Measurements from ENCODE around the gene SRGAP2C. TPM values are rescaled to one million over a fixed set of nuclear protein-coding genes. Genes with fewer than 3 reads are reported as not detected.
A peak's percentile ranks its signal among the peaks of the same experiment; 100 is the strongest.
"Not testable (repeated sequence)": the region's sequence is repeated elsewhere in the genome, so short reads cannot be mapped to it uniquely, and the experiment has no call there.

The SRGAP2C gene
- polyA plus RNA-seq, 10 donors, result 15.3 to 26.8 (median 22.6) TPM

DNA sequence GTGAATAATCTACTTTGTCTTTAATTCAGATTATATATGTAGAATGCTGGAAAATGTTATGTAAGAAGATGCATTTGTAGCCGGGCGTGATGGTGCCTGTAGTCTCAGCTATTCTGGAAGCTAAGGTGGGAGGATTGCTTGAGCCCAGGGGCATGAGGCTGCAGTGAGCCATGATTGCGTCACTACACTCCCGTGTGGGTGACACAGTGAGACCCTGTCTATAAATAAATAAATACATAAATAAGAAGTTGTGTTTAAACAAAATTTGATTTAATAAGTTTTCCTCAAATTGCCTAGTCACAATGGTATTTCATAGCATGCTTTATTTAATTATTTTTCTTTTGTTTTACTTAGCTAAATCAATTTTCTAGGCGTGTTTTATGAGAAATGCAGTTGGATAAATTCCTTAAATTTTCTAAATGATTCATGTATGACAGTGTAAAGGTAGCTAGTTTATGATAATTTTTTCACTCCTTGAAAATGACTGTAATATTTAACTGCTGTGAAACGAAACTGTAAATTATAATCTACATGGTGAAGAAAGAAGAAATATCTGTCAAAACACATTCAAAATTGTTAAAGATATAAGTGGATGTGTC lies 232.6 kb downstream of the SRGAP2C start:
- no peak for DNase-seq

DNA sequence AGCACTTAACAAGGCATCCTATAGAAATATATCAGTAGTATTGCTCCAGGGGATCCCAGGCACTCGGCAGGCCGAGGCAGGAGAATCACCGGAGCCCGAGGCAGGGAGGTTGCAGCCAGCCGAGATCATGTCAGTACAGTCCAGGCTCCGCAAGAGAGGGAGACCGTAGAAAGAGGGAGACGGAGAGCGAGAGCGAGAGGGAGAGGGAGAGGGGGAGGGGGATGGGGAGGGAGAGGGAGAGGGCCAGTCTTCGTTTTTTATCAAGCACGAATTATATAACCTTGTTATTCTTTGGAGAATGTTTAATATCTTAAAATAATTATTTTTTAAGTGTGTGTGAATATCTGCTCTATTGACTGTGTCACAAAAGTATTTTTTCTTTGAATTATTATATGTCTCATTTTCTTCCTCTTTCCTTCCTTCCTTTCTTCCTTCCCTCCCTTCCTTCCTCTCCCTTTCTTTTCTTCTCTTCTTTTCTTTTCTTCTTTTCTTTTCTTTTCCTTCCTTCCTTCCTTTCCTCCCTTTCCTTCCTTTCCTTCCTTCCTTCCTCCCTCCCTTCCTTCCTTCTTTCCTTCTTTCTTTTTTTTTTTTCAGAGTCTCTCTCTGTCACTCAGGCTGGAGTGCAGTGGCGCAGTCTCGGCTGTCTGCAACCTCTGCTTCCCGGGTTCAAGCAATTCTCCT lies 233.7 kb downstream of the SRGAP2C start:
- DNase-seq, result no peak

DNA sequence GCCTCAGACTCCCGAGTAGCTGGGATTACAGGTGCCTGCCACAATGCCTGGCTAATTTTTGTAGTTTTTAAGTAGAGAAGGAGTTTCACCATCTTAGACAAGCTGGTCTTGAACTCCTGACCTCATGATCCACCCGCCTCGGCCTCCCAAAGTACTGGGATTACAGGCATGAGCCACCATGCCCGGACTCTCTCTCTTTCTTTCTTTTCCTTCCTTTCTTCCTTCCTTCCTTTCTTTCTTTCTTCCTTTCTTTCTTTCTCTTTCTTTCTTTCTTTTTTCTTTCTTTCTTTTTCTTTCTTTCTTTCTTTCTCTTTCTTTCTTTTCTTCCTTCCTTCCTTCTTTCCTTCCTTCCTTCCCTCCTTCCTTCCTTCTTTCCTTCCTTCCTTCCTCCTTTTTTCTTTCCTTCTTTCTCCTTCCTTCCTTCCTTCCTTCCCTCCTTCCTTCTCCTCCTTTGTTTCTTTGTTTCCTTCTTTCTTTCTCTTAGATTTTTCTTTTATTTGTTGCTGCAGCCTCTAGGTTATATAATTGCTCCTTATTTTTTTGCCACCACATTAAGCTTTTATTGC lies 234.4 kb downstream of the SRGAP2C start:
- not testable (repeated sequence) for DNase-seq

DNA sequence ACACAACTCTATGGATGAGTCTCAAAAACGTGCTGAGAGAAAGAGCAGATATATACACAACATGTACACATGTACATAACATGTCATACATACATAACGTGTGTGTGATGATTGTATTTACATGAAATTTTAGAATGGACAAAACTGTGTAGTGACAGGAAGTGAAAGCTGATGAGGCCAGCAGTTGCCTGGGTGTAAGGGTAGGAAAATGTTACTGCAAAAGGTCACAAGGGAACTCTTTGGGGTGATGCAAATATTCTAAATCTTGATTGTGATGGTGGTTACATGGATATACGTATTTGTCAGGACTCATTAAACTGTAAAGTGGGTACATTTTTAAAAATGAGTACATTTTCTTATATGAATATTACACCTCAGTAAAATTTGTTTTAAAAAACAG lies 236.7 kb downstream of the SRGAP2C start:
- not testable (repeated sequence) for DNase-seq

DNA sequence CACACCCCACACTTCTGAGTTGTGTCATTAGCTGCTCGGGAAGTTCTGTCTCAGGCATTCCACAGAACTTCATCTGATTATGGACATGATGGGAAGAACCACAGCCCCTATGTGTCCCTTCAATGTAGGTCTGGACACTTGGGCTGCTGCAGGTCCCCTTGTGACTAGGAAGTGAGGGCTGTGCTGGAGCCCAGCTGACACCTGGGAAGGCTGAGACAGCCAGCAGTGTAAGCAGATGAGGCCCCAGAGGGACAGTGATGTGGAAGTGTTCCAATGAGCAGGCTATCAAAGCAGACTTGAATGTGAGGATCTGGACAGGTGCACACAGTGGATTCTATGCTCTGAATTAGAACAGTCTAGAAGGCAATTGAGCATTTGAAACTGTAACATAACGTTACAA lies 239.2 kb downstream of the SRGAP2C start:
- peak in 2 of 3 donors; percentile 9 to 26 for DNase-seq

DNA sequence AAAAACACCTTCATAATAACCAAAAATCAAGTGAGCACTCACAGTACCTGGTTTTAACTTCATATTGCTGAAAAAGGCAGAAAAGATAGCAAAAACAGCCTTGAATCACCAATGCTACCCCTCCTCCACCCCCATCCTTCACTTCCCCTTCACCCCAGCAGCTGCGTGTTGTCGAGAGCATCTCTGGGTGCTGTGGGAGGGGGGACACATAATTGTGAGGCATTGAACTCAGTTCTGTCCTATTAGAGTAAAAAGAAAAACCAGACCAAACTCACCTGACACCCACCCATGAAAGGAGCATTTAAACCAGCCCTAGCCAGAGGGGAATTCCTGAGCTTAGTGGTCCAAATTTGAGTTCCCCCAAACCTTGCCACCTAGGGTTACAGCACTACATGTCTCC lies 248.7 kb downstream of the SRGAP2C start:
- not testable (repeated sequence) for DNase-seq

DNA sequence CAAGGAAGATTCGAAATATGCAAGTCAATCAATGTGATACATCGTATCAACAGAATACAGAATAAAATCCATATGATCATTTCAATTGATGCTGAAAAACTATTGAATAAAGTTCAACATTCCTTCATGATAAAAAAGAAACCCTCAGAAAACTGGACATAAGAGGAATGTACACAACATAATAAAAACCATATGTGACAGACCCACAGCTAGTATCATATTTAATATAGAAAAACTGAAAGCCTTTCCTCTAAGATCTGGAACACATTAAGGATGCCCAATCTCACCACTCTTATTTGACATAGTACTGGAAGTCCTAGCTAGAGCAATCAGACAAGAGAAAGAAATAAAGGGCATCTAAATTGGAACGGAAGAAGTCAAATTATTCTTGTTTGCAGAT lies 254.1 kb downstream of the SRGAP2C start:
- not testable (repeated sequence) for DNase-seq

DNA sequence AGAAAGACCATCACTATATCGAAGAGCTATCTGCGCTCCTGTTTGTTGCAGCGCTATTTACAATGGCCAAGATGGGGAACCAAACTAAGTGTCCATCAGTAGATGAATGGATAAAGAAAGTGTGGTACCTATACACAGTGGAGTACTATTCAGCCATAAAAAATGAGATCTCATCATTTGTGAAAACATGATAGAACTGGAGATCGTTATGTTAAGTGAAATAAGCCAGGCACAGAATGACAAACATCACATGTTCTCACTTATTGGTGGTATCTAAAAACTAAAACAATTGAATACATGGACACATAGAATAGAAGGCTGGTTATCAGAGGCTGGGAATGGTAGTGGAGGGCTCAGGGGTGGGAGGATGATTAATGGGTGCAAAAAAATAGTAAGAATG lies 256.2 kb downstream of the SRGAP2C start:
- DNase-seq, result no peak

Other genes with a start within 250 kb of the SRGAP2C start
- 1 to 10 TPM; 2.2 to 6.3 (median 3.6) TPM for gene FAM72B, start 635 bp upstream of the SRGAP2C start, polyA plus RNA-seq (ENCODE audit: insufficient read length in 10 of 10)